ENCODE data around the gene SLC15A4.
"Not testable (repeated sequence)": the region's sequence is repeated elsewhere in the genome, so short reads cannot be mapped to it uniquely, and the experiment has no call there.

SLC15A4 gene

DNA sequence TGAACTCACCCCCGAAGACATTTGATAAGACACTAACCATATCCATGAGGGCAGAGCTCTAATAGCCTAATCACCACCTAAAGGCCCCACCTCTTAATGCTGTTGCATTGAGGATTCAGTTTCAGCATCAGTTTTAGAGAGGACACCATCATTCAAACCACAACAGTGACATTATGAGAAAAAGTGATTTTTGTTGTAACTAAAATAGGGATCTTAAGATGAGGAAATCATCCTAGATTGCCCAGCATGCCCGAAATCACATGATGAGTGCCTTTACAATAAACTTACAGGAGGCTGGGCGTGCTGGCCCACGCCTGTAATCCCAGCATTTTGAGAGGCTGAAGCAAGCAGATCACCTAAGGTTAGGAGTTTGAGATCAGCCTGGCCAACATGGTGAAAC lies 19.8 kb upstream of the SLC15A4 start:
- DNase-seq, result no peak

DNA sequence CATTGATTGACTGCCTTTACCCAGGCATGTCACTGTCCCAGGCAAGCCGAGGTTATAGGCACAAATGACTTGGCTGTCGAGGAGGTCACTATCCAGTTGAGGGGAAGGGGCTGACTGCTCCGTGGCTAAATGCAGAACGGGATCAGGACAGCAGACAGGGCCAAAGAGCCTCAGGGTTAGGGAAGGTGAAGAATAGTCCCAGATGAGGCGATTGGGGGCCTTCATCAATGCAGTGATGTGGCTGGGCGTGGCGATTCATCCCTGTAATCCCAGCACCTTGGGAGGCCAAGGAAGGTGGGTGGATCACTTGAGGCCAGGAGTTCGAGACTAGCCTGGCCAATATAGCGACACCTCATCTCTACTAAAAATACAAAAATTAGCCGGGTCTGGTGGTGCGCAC lies 18.8 kb upstream of the SLC15A4 start:
- no peak for DNase-seq

DNA sequence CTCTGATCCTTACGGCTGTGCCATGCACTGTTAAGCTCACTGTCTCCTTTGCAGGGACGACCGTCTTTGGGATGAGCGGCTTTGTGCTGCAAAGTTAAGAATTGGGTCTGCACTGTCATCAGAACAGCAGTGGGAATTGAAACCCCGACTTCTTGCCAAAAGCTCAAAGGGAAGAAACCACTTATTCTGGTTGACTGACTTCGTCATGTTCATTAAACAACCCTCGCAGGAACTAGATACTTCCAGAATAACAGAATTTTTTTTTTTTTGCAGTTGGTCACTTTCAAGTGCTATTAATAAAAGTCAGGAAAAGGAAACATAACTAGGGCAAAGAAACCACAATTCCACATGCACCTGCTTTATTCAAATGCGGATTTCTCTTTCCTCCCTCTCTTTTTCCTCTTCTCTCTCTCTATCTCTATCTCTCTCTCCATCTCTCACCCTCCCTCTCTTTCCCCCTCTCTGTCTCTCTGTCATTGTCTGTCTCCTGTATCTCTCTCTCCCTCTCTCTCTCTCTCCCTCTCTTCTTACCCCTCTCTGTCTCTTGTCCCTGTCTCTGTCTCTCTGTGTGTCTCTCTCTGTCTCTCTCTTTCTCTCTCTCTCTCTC lies 17.2 kb upstream of the SLC15A4 start:
- no peak for DNase-seq

DNA sequence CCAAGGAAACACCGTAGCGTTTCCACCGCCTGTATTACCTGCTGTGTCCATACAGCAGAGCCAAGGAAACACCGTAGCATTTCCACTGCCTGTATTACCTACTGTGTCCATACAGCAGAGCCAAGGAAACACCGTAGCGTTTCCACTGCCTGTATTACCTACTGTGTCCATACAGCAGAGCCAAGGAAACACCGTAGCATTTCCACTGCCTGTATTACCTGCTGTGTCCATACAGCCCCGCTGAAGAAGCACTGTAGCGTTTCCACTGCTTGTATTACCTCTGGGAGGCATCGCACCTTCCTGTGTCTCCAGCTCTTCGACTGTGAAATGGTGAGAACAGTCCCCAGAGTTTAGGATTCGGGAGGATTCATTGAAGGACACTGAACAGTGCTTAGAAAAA lies 16.1 kb upstream of the SLC15A4 start:
- DNase-seq, result not testable (repeated sequence)

DNA sequence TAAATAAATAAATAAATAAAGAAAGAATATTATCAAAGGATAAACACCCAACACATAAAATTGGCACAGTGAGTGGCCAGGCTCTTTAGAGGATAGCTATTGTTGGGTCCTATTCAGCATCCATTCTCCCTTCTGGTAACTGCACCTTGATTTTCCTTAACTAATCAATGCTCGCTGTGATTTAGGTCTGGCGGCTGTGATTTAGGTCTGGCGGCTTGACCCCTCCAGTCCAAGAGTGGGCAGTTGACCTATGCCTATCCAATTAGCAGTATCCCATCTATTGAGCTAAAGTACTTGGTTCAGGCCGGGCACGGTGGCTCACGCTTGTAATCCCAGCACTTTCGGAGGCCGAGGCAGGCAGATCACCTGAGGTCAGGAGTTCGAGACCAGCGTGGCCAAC lies 9.7 kb upstream of the SLC15A4 start:
- DNase-seq, result no peak

DNA sequence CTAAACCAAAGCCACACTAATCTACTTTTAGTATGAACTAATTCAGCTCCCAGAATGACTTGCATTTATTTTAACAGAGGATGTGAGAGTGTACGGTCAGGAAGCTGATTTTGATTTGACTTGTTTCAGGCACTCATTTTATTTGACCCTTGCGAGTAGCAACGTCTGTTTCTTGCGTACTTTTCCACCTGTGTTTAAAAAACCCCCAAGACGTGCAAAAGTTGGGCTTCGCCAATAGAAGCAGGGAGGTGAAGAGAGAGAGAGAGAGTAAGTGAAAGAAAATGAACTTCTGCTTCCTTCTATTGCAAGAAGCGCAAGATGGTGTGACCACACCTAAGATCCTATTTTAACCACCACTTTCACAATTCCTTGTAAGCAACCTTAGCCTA lies 6.7 kb upstream of the SLC15A4 start:
- peak; percentile 61 for DNase-seq

DNA sequence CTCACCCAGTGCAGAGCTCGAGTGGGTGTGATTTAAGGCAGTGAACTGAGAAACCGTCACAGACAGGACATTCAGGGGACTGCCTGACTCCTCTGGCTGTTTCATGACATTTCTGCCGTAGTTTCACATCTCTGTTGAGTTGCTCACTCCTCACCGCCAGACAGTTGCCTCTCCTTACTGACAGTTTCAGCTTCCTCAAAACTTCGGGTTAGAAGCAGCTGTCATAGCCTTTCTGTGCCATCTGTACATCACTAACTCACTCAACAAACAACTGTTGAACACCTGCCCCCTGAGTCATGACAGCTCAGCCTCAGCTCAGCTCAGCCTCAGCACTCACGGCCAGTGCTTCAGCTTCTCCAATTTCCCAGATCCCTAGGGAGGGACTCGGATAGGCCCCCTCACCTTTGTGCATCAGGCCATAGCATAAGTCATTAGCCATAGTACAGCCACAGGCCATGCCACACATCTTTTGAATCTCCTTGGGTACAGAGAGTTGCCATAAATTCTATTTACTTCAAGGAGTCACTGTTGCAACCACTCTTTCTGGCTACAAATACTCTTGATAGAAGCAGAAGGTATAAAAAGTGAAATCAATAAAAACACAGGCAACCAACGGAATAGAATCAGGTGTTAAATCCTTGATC lies 6.2 kb upstream of the SLC15A4 start:
- DNase-seq, result peak; percentile 95

DNA sequence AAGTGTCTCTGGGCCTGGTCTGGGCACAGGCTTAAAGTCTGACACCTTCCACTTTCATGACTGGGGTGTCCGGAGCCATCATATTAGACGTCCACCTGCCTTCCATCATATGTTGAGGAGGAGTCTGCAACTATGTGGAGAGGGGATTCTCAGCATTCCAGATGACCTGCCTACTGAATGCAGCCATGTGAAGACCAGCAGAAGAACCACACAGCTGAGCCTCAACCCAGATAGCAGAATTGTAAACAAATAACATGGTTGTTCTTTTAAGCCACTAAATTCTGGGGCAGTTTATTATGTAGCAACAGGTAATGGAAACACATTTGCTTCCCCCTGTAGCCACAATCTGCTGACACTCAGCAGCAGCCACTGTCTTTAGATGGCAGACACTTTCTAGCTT lies 4.0 kb upstream of the SLC15A4 start:
- DNase-seq, result no peak

DNA sequence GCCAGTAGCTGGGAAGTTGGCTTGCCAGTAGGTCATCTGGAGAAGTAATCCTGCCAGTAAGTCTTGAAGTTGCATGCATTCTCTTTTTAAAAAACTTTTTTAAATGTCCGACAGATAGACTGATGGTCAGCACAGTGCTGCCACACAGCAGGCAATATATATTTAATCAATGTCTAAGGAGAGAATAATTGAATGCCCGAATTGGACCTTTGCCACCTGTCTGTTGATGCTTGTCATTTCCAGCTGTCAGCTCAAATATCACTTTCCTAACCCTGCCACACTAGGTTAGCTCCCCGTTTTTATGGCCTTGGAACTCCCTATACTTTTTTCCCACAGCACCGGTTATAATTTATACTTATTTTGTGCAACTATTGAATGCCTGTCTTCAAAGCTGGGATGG lies 2.1 kb upstream of the SLC15A4 start:
- DNase-seq, result no peak

DNA sequence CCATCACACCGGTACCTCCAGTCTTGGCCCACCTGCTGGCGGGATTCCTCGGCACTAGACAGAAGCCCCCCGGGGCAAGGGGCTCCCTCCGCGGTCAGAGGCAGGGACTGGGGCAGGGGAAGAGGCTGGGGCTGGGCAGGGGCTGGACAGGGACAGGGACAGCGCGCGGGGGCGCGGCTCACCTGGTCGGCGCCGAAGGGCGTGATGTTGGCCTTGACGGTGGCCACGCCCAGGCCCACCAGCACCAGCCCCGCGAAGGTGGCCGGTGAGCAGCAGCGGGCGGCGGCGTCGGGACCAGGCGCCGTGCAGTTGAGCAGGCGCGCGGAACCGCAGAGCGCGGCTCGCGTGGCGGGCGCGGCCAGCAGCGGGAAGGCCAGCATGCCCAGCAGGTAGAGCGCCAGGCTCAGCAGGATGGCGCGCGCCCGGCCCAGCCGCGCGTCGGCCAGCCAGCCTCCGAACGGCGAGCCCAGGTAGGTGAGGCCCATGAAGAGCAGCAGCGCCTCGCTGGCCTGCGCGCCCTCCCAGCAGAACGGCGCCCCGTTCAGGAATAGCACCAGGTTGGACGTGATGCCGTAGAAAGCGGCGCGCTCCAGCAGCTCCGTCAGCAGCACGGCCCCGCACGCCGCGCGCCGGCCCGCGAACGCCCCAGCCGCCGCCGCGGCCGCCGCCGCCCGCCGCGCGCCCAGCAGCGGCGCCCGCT lies 392 bp downstream of the SLC15A4 start:
- DNase-seq, result no peak

DNA sequence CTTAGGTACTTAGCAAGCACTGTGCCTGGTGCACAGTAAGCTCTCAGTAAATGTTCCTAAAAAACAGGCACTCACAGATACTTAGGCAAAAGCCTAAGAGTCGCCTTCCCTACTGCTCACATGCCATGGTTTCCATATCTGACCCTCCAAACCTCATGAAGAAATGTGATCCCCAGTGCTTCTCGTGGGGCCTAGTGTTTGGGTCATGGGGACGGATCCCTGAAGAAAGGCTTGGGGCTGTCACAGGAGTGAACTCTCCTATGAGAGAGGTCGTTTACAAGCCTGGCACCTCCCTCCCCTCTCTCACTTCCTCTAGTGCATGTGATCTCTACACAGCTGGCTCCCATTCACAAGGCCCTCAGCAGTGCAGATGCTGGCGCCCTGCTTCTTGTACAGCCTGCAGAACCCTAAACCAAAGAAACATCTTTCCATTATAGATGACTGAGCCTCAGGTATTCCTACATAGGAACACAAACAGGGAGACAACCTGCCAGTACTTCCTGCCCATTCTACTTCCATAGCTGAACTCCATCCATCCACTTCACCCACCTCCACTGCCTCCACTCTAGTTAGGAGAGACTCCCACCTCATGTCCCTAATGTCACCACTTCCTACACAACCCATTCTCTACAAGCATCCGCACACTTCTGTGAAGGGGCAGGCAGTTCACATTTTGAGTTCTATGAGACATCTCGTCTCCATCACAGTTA lies 2.9 kb downstream of the SLC15A4 start:
- peak; percentile 44 for DNase-seq

DNA sequence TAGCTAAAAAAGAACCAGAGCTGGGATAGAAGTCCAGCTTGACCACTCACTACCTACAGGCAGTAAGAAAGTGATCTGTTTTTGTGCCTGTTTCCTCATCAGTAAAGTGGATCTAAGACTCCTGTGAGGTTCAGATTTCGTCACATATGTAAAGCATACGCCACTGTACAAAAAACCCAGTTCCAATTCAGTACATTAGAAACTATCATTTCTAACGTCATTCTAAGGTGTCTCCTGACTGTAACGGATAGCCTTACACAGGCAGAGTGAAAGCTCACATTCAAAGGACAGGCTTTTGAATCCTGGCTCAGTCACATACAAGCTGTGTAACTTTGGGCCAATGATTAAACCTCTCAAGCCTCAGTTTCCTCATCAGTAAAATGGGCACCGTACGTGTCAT lies 3.5 kb downstream of the SLC15A4 start:
- no peak for DNase-seq

DNA sequence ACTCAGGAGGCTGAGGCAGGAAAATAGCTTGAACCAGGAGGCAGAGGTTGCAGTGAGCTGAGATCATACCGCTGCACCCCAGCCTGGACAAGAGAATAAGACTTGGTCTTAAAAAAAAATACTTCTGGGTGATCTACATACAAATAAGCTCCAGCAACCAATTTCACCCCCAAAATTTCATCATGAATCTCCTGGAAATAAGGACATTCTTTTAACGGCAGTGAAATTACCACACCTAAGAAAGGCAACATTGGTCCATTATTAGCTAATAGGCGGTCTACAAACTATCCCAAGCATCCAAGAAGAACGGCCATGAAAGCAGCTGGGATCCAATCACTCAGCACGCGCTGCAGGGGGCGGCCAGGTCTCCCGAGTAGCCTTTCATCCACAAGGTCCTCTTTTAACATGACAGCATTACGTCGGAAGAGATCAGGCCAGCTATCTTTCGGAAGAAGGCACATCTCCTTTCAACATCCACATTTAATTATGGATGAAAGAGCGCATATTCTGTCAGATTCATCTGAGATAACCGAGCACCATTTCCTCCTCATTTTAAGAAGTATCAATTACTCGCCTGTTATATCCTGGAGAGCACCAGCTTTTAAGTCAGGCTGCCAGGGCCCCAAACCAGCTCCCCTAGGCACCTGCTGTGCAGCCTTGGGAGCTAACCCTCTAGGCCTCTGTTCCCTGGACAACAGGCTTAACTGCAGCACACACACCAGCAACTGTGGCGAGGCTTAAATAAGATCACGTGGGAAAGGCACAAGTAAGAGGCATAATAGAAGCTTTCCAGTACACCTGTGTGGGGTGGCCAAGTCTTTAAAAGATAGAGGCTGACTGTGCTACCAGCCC lies 4.2 kb downstream of the SLC15A4 start:
- no peak for DNase-seq

DNA sequence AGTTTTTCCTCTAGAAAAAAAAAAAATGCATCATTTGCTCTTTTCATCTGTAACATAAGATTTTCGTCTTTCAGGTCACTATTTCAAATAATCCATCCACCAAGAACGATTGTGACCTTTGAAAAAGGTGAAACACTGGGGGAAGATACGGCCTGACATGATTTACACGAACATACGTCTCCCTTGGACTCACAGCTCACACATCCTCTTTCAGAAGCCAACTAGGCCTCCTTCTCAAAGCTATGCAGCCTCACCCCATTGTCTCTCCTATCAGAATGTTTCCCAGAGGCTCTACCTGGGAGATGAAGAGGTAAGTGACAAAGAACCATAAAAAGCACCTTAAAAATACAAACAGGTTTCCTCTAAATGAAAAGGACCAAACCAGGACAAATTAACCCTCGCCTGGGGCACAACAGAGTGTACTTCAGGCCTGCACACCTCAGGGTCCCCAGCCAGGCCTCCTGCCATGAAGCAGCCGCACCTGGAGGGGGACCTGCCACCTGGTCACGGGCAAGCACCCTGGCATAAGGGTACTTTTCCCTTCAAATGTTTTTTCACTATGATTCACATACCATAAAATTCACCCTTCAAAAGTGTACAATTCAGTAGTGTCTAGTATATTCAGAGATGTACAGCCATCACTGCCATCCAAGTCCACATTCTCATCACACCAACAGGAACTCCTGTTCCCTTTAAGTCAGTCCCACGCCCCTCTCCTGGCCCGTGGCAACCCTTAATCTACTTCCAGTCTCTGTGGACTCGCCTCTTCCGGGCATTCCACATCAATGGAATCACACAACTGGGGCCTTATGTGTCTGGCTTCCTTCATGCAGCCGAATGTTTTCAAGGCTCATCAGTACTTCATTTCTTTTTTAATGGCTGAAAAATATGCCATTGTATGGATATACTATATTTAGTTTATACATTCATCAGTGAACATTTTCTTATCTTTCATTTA lies 5.4 kb downstream of the SLC15A4 start:
- no peak for DNase-seq

DNA sequence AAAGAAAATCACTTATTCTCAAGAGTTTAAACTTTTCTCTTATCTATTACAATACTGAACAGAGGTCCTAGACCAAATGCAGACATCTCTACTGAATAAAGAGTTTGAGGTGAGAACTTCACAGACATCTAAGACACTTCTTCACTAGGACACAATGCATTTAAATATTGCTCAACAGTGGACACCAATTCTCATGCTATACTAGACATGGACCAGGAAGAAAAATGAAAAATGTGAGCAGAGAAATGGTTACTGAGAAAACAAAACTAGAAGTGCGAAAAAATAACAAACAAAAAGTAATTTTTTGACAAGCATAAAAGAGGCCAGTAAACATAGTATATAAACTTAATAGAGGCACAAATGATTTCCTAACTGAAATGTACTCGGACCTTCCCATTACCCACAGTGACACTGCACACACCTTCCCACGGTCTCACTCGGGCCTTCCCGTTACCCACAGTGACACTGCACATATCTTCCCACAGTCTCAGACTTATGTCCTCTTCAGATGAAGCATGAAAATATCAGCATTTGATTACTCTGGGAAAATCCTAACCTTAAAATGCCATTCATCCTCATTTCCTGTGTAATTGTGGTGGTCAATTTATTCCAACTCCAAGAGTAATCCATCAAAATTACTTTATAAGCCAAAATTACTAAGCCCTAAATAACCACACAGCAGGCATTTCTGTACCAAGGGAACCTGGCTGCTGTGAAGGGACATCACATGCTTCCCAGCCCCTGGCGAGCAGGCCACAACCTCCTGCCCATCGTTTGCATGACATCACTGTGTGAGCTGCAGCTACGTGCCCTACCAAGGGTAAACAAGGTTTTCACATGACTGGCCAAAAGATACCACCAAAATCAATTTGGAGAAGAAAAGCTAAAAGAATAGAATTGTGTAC lies 6.4 kb downstream of the SLC15A4 start:
- no peak for DNase-seq

DNA sequence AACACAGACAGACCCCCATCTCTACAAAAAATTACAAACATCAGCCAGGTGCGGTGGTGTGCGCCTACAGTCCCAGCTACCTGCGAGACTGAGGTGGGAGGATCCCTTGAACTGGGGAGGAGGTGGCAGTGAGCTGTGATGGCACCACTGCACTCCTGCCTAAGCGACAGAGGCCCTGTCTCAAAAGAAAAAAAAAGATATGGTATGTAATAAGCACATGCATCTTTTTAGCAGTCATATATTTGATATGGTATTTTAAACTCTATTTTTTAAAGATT lies 7.2 kb downstream of the SLC15A4 start:
- no peak for DNase-seq

DNA sequence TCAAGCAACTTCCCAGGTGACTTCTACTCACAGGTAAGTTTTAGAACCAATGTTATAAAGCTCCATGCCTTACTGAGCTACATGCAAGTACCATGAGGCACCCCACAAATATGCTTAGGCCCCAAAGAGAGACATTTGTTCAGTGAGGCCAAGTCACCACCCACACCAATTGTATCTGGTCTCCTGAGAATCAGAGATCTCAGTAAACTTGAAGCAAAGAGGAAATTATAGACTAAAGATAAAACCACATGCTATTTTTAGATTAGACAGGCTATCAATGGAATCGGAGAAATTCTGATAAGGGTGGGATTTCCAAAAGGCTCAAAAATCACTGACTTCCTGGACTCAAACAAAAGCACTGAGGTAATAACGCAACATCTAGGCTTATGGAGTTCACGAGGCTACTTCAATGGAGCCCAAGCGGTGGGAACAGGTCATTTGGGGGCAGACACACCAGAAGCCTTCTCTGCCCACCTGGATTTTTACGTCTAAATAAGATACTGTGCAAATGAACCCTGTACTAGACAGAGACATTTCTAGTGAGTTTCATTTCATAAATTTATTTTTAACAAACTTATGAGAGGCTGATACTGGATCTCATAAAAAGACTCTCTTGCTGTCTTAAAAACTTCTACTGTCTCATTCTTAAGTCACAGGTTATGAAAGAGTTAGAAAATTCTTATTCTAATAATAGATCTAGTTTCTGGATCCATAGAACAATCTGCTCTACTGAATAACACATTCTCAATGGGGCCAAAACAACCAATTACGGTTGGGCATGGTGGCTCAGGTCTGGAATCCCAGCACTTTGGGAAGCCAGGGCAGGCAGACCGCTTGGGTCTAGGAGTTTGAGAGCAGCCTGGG lies 7.7 kb downstream of the SLC15A4 start:
- DNase-seq, result no peak

DNA sequence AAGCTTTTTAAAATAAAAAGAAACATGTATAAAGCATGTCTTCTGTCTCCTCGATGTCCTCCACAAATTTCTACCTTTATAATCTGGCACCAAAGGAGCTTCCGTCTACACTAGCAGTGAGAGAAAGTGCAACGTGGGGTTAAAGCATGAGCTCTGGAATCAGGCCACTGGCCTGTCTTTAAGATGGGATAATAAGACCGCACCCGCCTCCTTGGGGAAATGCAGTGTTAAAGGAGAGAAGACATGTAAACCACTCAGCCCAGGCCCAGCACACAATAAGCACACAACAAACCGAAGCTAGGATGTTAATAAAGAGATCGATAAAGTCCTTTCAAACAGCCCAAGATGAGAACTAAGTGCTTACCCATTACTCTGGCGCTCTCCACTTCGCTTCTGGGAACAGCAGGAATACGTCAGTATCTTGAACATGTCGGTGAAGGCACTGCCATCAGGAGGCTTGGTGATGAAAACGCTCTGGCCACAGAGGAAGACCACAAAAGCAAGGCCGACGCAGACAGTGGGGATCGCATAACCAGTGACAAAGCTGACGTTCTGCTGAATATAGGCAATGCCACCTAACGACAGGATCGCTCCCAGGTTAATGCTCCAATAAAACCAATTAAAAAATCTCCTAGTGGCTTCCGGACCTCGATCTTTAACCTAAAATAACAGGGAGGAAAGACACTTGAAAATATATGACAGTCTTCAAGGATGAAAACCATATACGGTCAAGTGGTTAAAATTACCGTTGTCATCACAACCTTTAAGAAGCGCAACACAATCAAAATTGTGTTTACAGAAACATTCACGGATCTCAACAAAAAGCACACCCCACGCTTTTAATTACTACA lies 9.1 kb downstream of the SLC15A4 start:
- DNase-seq, result no peak

DNA sequence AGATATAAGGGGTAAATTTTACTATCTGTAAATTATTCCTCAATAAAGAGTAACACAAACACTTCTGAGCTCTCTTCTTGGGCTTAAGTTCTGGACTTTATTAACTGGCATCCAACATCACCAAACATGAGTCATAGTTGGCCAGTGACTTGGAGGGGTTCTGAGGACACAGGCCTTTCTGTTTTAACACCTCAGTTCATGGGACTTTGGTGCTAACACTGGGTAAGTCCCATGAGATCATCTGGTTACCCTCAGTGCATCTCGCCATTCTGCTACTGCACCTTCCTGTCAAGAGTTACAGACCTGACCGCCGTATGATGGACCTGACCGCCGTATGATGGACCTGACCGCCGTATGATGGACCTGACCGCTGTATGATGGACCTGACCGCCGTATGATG lies 9.9 kb downstream of the SLC15A4 start:
- DNase-seq, result no peak

Measured in SIG-M5 (cell line).